Measurements from ENCODE around the gene ATXN7L1.

GRCh38 chr7:105699568-105700236 is 176.7 kb downstream of the ATXN7L1 start:
- TF ChIP-seq SUZ12 (IDR thresholded peaks at IDR 0.05; ENCODE audit: extremely low read depth, insufficient read depth, insufficient read length) (no peak), YY1 (IDR thresholded peaks at IDR 0.05; ENCODE audit: insufficient read depth, insufficient read length) (no peak)
